IMR-90 (cell line): ENCODE results near the gene DENR. TPM values are rescaled to one million over a fixed set of nuclear protein-coding genes. Genes with fewer than 3 reads are reported as not detected.

ENCODE experiments used
- ATAC-seq: fragments of 200-7000 bp; cut with Tn5 transposase; 2 replicates; pipeline ENCODE4 v1.9.1; 2020; ENCODE audit warnings: low read depth, mild to moderate bottlenecking, moderate library complexity
- BruUV-seq: library from RNA; stranded (reverse); fragments of 400-500 nt; replicated peaks from 2 replicates; lab custom pipeline; 2021; lab: Mats Ljungman, UMichigan
- CTCF ChIA-PET: fragments of 300-600 bp; formaldehyde crosslinking; extraction: SDS; loops from one replicate; lab custom pipeline; 2021; ENCODE audit warnings: antibody characterized with exemption; lab: Yijun Ruan, JAX
- POLR2A ChIA-PET: fragments of 300-600 bp; sonication (Branson Sonifier 250); formaldehyde crosslinking; loops from one replicate; lab custom pipeline; 2022; ENCODE audit warnings: antibody characterized with exemption; ENCODE audit not compliant: unreplicated experiment; lab: Charles Lee
- DNase-seq: peaks from one replicate; pipeline ENCODE4 v3.0.0; 2013
- H2AFZ ChIP-seq: replicated peaks from 2 replicates; pipeline ENCODE3; 2013; ENCODE audit warnings: low read length, mild to moderate bottlenecking; ENCODE audit not compliant: poor library complexity
- H2AK5ac ChIP-seq: 2 replicates; pipeline ENCODE4 v1.6.1; 2013; ENCODE audit warnings: low read depth, low read length, inconsistent platforms
- H2AK9ac ChIP-seq: replicated peaks from 2 replicates; pipeline ENCODE3; 2013; ENCODE audit warnings: mild to moderate bottlenecking, low read depth, low read length, moderate library complexity; ENCODE audit not compliant: poor library complexity
- H2BK120ac ChIP-seq: 2 replicates; pipeline ENCODE4 v1.6.1; 2013; ENCODE audit warnings: low read depth, low read length, inconsistent platforms
- H2BK15ac ChIP-seq: 3 replicates; pipeline ENCODE4 v1.6.1; 2013; ENCODE audit warnings: low read depth, low read length, inconsistent platforms
- H2BK20ac ChIP-seq: 2 replicates; pipeline ENCODE4 v1.6.1; 2013; ENCODE audit warnings: low read depth, mild to moderate bottlenecking, inconsistent platforms, low read length, moderate library complexity
- H2BK5ac ChIP-seq: 2 replicates; pipeline ENCODE4 v1.6.1; 2013; ENCODE audit warnings: mild to moderate bottlenecking, low read depth, low read length, inconsistent platforms; ENCODE audit not compliant: poor library complexity, severe bottlenecking
- H3K14ac ChIP-seq: replicated peaks from 2 replicates; pipeline ENCODE4 v1.6.1; 2013; ENCODE audit warnings: low read depth, low read length, inconsistent platforms
- H3K18ac ChIP-seq: 2 replicates; pipeline ENCODE4 v1.6.1; 2013; ENCODE audit warnings: low read depth, low read length, control low read depth
- H3K23ac ChIP-seq: 2 replicates; pipeline ENCODE4 v1.6.1; 2013; ENCODE audit warnings: low read depth, low read length, inconsistent platforms
- H3K27ac ChIP-seq: 2 replicates; pipeline ENCODE4 v1.5.1; 2013; ENCODE audit warnings: mild to moderate bottlenecking, control low read depth, low read length; ENCODE audit not compliant: insufficient read depth
- H3K27me3 ChIP-seq: 2 replicates; pipeline ENCODE4 v1.6.1; 2013; ENCODE audit warnings: low read length; ENCODE audit not compliant: control insufficient read depth, insufficient read depth
- H3K36me3 ChIP-seq: 2 replicates; pipeline ENCODE4 v1.6.1; 2013; ENCODE audit warnings: low read length, mixed read lengths; ENCODE audit not compliant: control insufficient read depth, insufficient read depth
- H3K4ac ChIP-seq: 2 replicates; pipeline ENCODE4 v1.6.1; 2013; ENCODE audit warnings: low read depth, low read length, inconsistent platforms
- H3K4me1 ChIP-seq: 2 replicates; pipeline ENCODE4 v1.6.1; 2013; ENCODE audit warnings: low read length, mixed read lengths; ENCODE audit not compliant: control insufficient read depth, insufficient read depth
- H3K4me2 ChIP-seq: 2 replicates; pipeline ENCODE4 v1.6.1; 2013; ENCODE audit warnings: low read depth, mild to moderate bottlenecking, control low read depth, low read length, moderate library complexity
- H3K4me3 ChIP-seq: 2 replicates; pipeline ENCODE4 v1.5.1; 2013; ENCODE audit warnings: low read depth, mild to moderate bottlenecking, control low read depth, low read length, moderate library complexity; ENCODE audit not compliant: insufficient read depth
- H3K56ac ChIP-seq: 2 replicates; pipeline ENCODE4 v1.6.1; 2013; ENCODE audit warnings: low read length, inconsistent platforms; ENCODE audit not compliant: insufficient read depth; ENCODE audit errors: extremely low read depth
- H3K79me1 ChIP-seq, 2 experiments: 2 replicates each; pipeline ENCODE4 v1.6.1; 2013; ENCODE audit warnings: low read length in 2 of 2, inconsistent platforms in 1 of 2, low read depth in 1 of 2
- H3K9ac ChIP-seq: 2 replicates; pipeline ENCODE4 v1.6.1; 2013; ENCODE audit warnings: low read depth, low read length, control low read depth
- H3K9me1 ChIP-seq: 2 replicates; pipeline ENCODE4 v1.6.1; 2013; ENCODE audit warnings: low read length, inconsistent platforms; ENCODE audit not compliant: insufficient read depth
- H3K9me3 ChIP-seq: 2 replicates; pipeline ENCODE4 v1.6.1; 2013; ENCODE audit warnings: low read length; ENCODE audit not compliant: control insufficient read depth, insufficient read depth
- H4K20me1 ChIP-seq: 2 replicates; pipeline ENCODE4 v1.6.1; 2013; ENCODE audit warnings: low read length, inconsistent platforms; ENCODE audit not compliant: insufficient read depth
- H4K5ac ChIP-seq: 2 replicates; pipeline ENCODE4 v1.6.1; 2013; ENCODE audit warnings: mild to moderate bottlenecking, low read depth, low read length, control low read depth
- H4K8ac ChIP-seq, 2 experiments: 2 replicates each; pipeline ENCODE4 v1.6.1; 2013; ENCODE audit warnings: low read depth in 2 of 2, low read length in 2 of 2, control low read depth in 1 of 2, inconsistent platforms in 1 of 2
- H4K91ac ChIP-seq: 2 replicates; pipeline ENCODE4 v1.6.1; 2013; ENCODE audit warnings: low read depth, low read length, inconsistent platforms; ENCODE audit not compliant: insufficient read depth
- BHLHE40 ChIP-seq: fragments of 150-350 bp; IDR thresholded peaks from 2 replicates; pipeline ENCODE4 v1.6.1; 2016; ENCODE audit warnings: mild to moderate bottlenecking, low read depth, low read length
- CEBPB ChIP-seq: IDR thresholded peaks from 2 replicates; pipeline ENCODE4 v1.6.1; 2012; ENCODE audit warnings: low read depth, low read length, improper control_type of control experiment
- CHD1 ChIP-seq: IDR thresholded peaks from 2 replicates; pipeline ENCODE4 v1.6.1; 2012; ENCODE audit warnings: low read depth, low read length, improper control_type of control experiment
- CTCF ChIP-seq: conservative IDR thresholded peaks from 2 replicates; pipeline ENCODE4 v1.5.1; 2012; ENCODE audit warnings: mild to moderate bottlenecking, low read depth, low read length, improper control_type of control experiment
- ELK1 ChIP-seq: fragments of 150-350 bp; IDR thresholded peaks from 2 replicates; pipeline ENCODE4 v1.6.1; 2016; ENCODE audit warnings: low read depth, mild to moderate bottlenecking, low read length, moderate library complexity, borderline replicate concordance
- MAZ ChIP-seq: IDR thresholded peaks from 2 replicates; pipeline ENCODE4 v1.6.1; 2012; ENCODE audit warnings: low read depth, mild to moderate bottlenecking, low read length, improper control_type of control experiment, moderate library complexity, borderline replicate concordance
- NFE2L2 ChIP-seq: fragments of 150-350 bp; IDR thresholded peaks from 2 replicates; pipeline ENCODE4 v1.6.1; 2016; ENCODE audit warnings: low read depth, mild to moderate bottlenecking, low read length
- POLR2A ChIP-seq: IDR thresholded peaks from 2 replicates; pipeline ENCODE4 v1.6.1; 2012; ENCODE audit warnings: mild to moderate bottlenecking, low read depth, low read length
- RCOR1 ChIP-seq: IDR thresholded peaks from 2 replicates; pipeline ENCODE4 v1.6.1; 2012; ENCODE audit warnings: mild to moderate bottlenecking, low read length, improper control_type of control experiment; ENCODE audit not compliant: insufficient replicate concordance
- RFX5 ChIP-seq: IDR thresholded peaks from 2 replicates; pipeline ENCODE4 v1.8.0; 2012; ENCODE audit warnings: low read depth, mild to moderate bottlenecking, low read length, moderate library complexity
- SMC3 ChIP-seq: fragments of 150-350 bp; IDR thresholded peaks from 2 replicates; pipeline ENCODE4 v1.6.1; 2016; ENCODE audit warnings: low read depth, mild to moderate bottlenecking, antibody characterized with exemption, low read length, moderate library complexity
- WGBS, 2 experiments: methylation state at CpG; one replicate each; pipeline versions ENCODE4 v1.1.5 to v1.1.7; 2013; ENCODE audit warnings: missing lambda C conversion rate in 2 of 2; ENCODE audit not compliant: insufficient read length in 1 of 2; ENCODE audit errors: extremely low coverage in 2 of 2; 5-methylcytosine and 5-hydroxymethylcytosine counted together
- dilution Hi-C: fragments of 300-500 bp; cut with HindIII; formaldehyde crosslinking; loops from one replicate; pipeline ENCODE4 v1.14.3; 2018; ENCODE audit warnings: low sequenced_read_pairs; ENCODE audit not compliant: unreplicated experiment
- in situ Hi-C: fragments of 300-500 bp; cut with MboI; formaldehyde crosslinking; loops from 3 replicates; pipeline ENCODE4 v1.14.3; 2019; ENCODE audit warnings: low sequenced_read_pairs, inconsistent platforms, mixed read lengths
- intact Hi-C: fragments of 100-400 bp; cut with micrococcal nuclease; formaldehyde crosslinking; loops from 2 replicates; pipeline ENCODE4 v1.10.0; 2022
- polyA plus RNA-seq, 3 experiments: library from polyadenylated mRNA; depleted of rRNA; stranded (reverse); fragments of >200 nt; gene quantifications; 2 replicates each; pipeline ENCODE4 v1.2.3, GENCODE V29; 2012; ENCODE audit warnings: low replicate concordance in 1 of 3
- total RNA-seq: library from RNA; depleted of rRNA; stranded (reverse); fragments of >200 nt; gene quantifications from 2 replicates; pipeline ENCODE4 v1.2.3, GENCODE V29; 2012
- TF ChIP-seq, protein P1 (sequence below): fragments of 150-350 bp; IDR thresholded peaks from 2 replicates; pipeline ENCODE4 v1.6.1; 2017; ENCODE audit warnings: mild to moderate bottlenecking, antibody characterized with exemption, low read length, low read depth

DENR gene
- total and polyA plus RNA-seq, 2 of the 4 experiments (the other 2 are of a cell fraction): 8.2 to 24.5 TPM

DNA sequence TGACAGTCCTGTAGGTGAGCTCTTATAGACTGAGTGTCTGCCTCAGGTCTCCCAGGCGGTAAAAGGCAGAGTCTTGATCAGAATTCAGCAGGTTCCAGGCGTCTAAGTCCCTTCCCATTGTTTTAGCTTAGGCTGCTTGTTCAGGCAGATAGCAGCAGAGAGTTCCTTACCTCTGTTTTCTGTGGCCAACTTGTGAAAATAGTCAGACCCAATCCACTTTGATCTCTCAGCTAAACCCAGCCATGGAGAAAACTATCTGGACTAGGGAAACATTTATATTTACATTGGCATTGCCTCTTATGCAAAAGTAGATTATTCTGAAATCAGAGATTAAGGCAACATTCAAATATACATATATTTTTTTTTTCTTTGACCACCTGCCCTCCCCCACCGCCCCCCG is 43.2 kb downstream of the DENR start:
- H3K9me1 ChIP-seq: no peaks in the 10 kb centered on the region
- H3K4me1 ChIP-seq: no peaks in the 10 kb centered on the region
- H2BK120ac ChIP-seq: no peak overlapping the region
- H3K9me3 ChIP-seq: no peaks in the 10 kb centered on the region
- H3K4me3 ChIP-seq: no peak overlapping the region
- H3K18ac ChIP-seq: no peak overlapping the region
- 48% methylated on average over 2 of the region's 4 CpGs; no CpG with 5 or more reads in 1 of the 2 experiments for WGBS, 2 experiments
- intact Hi-C loops (no loop called here), dilution Hi-C loops (no loop called here), in situ Hi-C loops (no loop called here)
- H2AK5ac ChIP-seq: no peak overlapping the region
- H2BK15ac ChIP-seq: no peak overlapping the region
- POLR2A ChIA-PET: no interaction called here
- H3K56ac ChIP-seq: no peak overlapping the region
- H4K5ac ChIP-seq: no peak overlapping the region
- H3K36me3 ChIP-seq: no peaks in the 10 kb centered on the region
- DNase-seq (no peak), ATAC-seq (no peak)
- no peak overlapping the region for H2BK20ac ChIP-seq
- no peaks in the 10 kb centered on the region for H4K20me1 ChIP-seq
- CTCF ChIA-PET: interaction anchor here (0.6 kb wide), 1 partner anchor 442 kb away, joined by 5 read pairs; no protein-coding TSS in a partner anchor
- no peak overlapping the region for H3K9ac ChIP-seq
- no peak overlapping the region for H3K4ac ChIP-seq
- no peaks in the 10 kb centered on the region for H3K79me1 ChIP-seq
- no peak overlapping the region for H3K14ac ChIP-seq
- no peak overlapping the region for H3K4me2 ChIP-seq
- H4K8ac ChIP-seq: no peak overlapping the region
- H3K23ac ChIP-seq: no peak overlapping the region
- BruUV-seq: no TSS peak
- H2BK5ac ChIP-seq: no peak overlapping the region
- no peak for TF ChIP-seq BHLHE40
- TF ChIP-seq RCOR1: no peak
- no peak for TF ChIP-seq ELK1
- TF ChIP-seq SMC3: no peak
- no peak for TF ChIP-seq MAZ
- TF ChIP-seq, protein P1, sequence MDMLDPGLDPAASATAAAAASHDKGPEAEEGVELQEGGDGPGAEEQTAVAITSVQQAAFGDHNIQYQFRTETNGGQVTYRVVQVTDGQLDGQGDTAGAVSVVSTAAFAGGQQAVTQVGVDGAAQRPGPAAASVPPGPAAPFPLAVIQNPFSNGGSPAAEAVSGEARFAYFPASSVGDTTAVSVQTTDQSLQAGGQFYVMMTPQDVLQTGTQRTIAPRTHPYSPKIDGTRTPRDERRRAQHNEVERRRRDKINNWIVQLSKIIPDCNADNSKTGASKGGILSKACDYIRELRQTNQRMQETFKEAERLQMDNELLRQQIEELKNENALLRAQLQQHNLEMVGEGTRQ: no peak
- TF ChIP-seq CTCF: no peak
- TF ChIP-seq RFX5: no peak
- TF ChIP-seq CHD1: no peak
- TF ChIP-seq CEBPB: no peak
- no peak for TF ChIP-seq POLR2A
- no peak for TF ChIP-seq NFE2L2
- no peak overlapping the region for H4K91ac ChIP-seq
- no peak overlapping the region for H2AK9ac ChIP-seq
- H2AFZ ChIP-seq: no peak overlapping the region
- no peak overlapping the region for H3K27ac ChIP-seq
- H3K27me3 ChIP-seq: no peaks in the 10 kb centered on the region
